Measurements from ENCODE around the gene SEC61A2.
A peak's percentile ranks its signal among the peaks of the same experiment; 100 is the strongest.
"Not testable (repeated sequence)": the region's sequence is repeated elsewhere in the genome, so short reads cannot be mapped to it uniquely, and the experiment has no call there.

SEC61A2 gene

DNA sequence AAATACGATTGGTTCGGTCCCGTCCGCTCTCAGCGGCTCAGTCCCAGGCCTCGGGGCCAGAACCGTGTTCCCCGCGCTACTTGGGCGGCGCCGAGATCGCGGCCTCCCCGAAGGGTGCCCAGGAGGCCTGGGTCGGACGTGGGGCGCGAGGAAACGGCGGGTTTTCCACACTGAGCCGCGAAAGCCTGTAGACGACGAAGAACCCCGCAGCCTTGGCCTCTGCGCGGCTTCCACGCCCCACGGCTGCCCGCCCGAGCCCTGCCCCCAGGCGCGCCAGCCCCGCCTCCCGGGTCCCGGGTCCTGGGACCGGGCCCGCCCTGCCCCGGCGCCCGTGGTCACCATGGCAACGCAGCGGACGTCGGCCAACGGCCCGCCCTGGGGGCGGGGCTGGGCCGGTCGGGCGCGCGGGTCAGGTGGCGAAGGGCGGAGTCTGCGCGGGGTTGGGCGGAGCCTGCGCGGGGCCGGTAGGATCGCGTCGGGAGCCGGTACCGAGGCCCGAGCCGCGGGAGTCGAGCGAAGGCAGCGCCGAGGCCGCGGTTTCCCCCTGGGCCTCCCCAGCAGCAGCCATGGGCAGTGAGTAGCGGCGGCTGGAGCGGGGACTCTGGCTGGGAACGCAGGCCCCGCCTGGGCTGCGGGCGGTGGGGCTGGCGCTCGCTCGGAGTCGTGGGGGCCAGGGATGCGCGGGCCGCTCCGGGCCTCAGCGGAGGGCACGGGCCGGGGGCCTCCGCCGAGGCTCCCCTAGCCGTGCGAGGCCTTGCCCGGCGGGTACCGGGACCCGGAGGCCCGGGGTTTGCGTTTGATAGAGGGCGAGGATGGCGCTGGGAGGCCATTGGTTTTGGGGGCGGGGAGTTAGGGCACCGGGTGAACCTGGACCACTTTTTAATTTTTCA is at the start of gene SEC61A2:
Gene SEC61A2 (plus strand): TSS at position 456 of the 890 bp plus-strand sequence. CDS start 111 bp downstream, at position 567.
- peak; percentile 56 for DNase-seq

DNA sequence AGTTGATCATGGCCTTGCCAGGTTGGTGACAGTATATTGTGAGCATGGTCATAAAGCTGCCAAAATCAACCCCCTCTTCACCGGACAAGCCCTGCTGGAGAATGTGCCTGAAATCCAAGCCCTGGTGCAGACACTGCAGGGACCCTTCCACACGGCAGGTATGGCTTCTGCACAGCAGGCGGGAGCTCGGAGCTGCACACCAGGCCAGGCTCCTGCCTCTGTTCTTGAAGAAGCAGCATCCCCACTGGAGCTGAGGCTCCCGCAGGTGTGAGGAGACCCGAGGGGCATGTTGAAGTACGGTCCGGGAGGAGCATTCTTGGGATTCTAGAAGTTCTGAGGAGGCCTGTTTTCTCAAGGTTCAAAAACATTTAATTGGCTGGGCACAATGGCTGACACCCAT is 48.0 kb upstream of the SEC61A2 start:
- DNase-seq: no peak

GRCh38 chr10:12081879-12082557 is 47.5 kb upstream of the SEC61A2 start:
- no peak for DNase-seq

DNA sequence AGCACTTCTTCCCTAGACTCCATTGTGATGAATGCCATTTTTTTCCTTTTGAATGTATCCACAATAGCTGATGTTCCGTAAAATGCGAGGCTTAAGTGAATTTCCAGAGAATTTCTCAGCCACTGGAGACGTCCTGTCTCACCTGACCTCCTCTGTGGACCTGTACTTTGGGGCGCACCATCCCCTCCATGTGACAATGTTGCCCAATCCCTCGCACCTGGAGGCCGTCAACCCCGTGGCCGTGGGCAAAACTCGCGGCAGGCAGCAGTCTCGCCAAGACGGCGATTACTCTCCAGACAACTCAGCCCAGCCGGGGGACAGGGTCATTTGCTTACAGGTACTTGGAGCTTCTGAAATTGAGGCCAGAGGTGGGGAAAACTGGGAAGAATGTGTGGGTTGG is 40.6 kb upstream of the SEC61A2 start:
- no peak for DNase-seq

DNA sequence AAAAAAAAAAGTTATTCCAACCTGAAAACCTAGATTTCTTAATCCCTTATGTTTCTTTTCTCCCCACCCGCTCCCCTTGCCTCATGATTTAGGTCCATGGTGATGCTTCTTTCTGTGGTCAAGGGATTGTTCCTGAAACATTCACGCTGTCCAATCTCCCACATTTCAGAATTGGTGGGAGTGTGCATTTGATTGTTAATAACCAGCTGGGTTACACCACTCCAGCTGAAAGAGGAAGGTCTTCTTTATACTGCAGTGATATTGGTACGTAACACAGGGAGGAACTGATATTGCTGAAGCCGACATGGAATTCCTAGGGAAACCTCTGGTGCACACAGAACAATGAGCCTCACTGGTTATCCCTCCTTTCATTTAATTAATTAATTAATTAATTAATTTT is 38.1 kb upstream of the SEC61A2 start:
- DNase-seq: no peak

DNA sequence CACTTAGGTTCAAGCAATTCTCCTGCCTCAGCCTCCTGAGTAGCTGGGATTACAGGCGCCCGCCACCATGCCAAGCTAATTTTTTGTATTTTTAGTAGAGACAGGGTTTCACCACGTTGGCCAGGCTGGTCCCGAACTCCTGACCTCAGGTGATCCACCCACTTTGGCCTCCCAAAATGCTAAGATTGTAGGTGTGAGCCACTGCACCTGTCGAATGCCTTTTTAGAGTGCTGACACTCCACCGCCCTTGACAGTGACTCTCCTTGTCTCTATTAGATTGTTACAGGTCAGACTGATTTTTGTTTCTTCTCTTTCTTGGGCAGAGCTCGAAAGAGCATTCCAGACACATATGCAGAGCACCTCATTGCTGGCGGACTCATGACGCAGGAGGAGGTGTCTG is 32.1 kb upstream of the SEC61A2 start:
- DNase-seq: not testable (repeated sequence)

DNA sequence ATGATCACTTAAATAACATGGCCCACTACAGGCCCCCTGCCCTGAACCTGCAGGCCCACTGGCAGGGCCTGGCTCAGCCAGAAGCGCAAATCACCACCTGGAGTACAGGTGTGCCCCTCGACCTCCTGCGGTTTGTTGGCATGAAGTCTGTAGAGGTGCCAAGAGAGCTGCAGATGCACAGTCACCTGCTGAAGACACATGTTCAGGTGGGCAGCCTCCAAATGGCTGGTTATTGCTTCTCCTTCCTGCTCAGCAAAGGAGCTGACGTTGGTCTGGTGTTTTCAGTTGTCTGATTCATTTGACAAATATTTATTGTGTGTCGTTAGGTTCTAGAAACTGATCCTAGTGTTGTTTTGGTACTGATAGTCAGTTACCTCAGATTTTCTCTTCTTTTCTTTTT is 31.7 kb upstream of the SEC61A2 start:
- DNase-seq: no peak

DNA sequence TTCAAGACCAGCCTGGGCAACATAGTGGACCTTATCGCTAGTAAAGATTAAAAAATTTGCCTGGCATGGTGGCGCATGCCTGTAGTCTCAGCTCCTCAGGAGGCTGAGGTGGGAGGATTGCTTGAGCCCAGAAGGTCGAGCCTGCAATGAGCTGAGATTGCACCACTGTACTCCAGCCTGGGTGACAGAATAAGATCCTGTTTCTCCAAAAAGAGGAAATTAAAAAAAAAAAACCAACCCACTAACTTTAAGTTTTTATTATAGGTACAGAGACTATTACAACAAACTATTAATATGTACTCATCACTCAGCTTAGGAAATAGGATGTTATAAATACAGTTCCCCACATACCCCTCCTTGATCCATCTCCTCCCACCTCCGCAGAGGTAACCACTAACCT is 30.5 kb upstream of the SEC61A2 start:
- no peak for DNase-seq

DNA sequence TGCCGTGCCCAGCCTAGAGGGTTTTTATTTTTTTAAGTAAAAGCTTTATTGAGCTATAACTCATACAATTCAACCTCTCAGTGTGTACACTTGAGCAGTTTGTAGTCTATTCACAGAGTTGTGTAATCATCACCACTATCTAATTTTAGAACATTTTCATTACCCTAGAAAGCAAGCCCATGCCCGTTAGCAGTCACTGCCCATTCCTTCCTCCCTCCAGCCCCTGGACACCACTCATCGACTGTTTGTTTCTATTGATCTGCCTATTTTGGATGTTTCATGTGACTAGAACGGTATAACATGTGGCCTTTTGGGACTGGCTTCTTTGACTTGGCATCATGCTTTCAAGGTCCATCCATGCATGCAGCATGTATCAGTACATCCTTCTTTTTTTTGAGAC is 25.7 kb upstream of the SEC61A2 start:
- DNase-seq: no peak

DNA sequence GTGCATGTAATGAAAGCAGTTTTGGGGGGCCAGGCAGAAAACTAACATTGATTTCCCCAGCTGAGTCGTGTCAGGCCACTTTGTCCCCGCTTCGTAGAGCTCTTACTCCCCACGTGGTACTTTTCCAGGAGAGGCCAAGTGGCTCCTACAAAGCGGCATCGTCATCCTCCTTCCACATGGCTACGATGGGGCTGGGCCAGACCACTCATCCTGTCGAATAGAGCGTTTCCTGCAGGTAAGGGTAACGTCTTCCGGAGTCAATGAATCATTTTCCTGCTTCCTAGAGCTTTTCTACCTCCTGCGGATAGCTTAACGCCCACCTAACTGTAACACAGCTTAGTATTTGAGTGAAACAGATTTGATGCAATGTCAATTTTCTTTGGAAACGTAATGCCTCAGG is 21.7 kb upstream of the SEC61A2 start:
- DNase-seq: no peak

GRCh38 chr10:12109286-12109685 is 20.2 kb upstream of the SEC61A2 start:
- no peak for DNase-seq

DNA sequence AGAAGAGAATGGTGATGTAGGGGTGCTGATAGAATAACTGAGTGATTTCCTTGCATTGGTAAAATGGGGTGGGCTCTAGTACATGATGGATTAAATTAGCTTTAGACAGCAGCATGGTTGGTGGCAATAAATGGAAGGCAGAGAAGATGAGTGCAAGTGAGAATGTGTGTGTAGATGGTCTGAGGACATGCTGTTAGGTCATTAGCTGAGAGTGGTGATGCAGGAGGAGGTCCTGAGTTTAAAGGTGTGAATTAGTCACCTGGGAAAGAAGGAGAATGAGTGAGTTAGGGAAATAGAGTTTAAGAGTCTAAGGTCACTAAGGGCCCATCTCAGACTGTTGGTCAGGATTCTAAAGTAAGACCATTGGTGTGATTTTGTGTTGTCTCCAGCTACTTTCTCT is 17.9 kb upstream of the SEC61A2 start:
- no peak for DNase-seq

GRCh38 chr10:12113627-12114026 is 15.8 kb upstream of the SEC61A2 start:
- no peak for DNase-seq

DNA sequence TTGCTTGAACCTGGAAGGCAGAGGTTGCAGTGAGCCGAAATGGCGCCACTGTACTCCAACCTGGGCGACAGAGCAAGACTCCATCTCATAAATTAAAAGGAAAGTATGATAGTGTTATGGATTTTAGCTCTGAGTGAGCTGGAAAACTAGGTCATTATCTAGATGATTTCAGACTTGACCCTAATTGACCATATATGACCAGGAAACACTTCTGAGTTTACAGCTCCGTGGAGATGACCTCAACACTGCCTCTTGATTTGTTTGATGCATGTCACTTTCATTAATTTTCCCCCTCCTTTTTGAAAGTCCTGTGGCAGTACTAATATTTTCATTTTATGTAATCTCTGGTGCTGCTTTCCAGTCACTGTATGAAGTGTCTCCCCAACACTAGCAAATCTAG is 7.8 kb upstream of the SEC61A2 start:
- no peak for DNase-seq

- DNase-seq: peak; percentile 42
Measured at GRCh38 chr10:12130237-12130872, 878 bp downstream of the SEC61A2 start.

- no peak for DNase-seq
Measured at GRCh38 chr10:12135631-12136030, 6.2 kb downstream of the SEC61A2 start.

- DNase-seq: no peak
Measured at GRCh38 chr10:12140038-12140437, 10.6 kb downstream of the SEC61A2 start.

GRCh38 chr10:12144538-12144937 is 15.1 kb downstream of the SEC61A2 start:
- no peak for DNase-seq

- no peak for DNase-seq
Measured at GRCh38 chr10:12150163-12150562, 20.7 kb downstream of the SEC61A2 start.

DNA sequence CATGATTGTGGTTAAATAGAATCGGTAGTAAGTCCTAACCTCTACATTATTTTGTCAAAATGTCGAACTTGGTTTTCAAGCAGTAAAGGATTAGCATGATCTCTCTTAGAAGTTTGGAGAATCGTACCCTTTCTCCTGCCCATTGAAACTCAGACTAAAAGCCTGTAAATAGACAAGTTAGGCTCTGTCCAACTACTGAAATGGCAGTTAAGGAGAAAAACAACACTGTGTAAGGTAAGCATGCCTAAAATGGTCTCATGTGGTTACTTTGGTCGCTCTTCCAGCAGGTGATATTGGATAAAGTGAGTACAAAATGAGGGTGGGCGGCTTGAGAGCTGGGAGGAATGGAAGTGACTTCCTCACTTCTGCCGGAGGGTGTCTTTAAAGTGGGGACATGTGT is 25.0 kb downstream of the SEC61A2 start:
- DNase-seq: no peak

DNA sequence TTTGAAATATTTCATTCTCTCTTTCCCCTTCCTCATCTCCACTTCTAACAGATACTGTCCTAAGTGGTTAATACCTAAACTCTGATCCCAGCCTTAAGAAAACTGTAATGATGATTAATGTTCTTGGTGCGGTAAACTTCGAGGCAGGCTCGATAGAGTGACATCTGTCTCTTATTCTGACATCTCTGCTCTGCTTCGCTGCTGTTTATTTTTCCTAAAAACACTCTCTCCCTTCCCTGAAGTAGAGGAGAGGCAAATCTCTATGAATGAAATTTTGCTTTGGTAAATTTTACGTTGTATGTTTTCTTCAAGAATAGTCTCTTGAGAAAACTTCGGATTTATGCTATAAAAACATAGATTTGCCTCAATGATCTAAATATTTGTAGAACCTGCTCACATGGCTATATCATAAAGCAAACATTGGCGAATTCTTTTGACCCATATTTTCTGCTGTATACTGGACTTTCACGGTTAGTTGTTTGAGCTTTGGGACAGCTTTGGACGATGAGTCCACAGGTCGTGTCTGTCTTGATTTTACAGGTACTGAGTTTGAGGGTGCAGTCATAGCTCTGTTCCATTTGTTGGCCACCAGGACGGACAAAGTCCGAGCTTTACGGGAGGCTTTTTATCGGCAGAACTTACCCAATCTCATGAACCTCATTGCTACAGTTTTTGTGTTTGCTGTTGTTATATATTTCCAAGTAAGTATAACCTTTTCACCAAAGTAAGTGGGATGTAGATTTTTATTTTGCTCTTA is 27.1 kb downstream of the SEC61A2 start:
- DNase-seq: no peak

DNA sequence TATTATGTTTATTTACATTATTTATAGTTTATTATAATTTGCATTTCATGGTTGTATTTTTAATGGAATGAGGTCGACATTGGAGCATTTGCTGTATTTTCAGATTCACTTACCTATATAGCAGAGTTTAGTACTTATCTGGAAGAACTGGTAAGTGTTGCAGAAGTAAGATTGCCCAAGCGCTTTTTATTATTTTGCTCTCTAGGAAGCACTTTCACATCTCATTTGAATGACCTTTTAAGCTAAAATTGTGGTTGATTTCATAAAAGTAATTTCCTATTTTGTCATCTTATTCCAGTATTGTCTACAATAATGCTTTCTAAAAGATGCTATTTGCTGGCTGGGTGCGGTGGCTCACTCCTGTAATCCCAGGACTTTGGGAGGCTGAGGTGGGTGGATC is 28.6 kb downstream of the SEC61A2 start:
- DNase-seq: no peak

GRCh38 chr10:12160664-12161063 is 31.2 kb downstream of the SEC61A2 start:
- no peak for DNase-seq
